Stimulated activated memory B cell treated with anti-CD40 and anti-IgM and Interleukin-4, amounts not matched to agents 10 μg/mL and 1 μg/mL and 100 μg/mL, for 72 hours (primary cell): ENCODE measurements around the gene CDH12.

Source experiments
- ATAC-seq: fragments of 150-1000 bp; cut with Tn5 transposase; 2 replicates; pipeline ENCODE4 v1.10.0; 2021
- H3K27ac Mint-ChIP-seq: one replicate; pipeline ENCODE4 v1.8.0; 2022; ENCODE audit warnings: mild to moderate bottlenecking, mixed read lengths
- H3K27me3 Mint-ChIP-seq: one replicate; pipeline ENCODE4 v1.8.0; 2022; ENCODE audit warnings: mixed read lengths
- H3K36me3 Mint-ChIP-seq: one replicate; pipeline ENCODE4 v1.8.0; 2022; ENCODE audit warnings: mixed read lengths
- H3K4me1 Mint-ChIP-seq: one replicate; pipeline ENCODE4 v1.8.0; 2022; ENCODE audit warnings: mixed read lengths
- H3K4me3 Mint-ChIP-seq: one replicate; pipeline ENCODE4 v1.8.0; 2022; ENCODE audit warnings: mild to moderate bottlenecking, moderate library complexity, mixed read lengths
- H3K9me3 Mint-ChIP-seq: one replicate; pipeline ENCODE4 v1.8.0; 2022; ENCODE audit warnings: mixed read lengths

CDH12 gene

DNA sequence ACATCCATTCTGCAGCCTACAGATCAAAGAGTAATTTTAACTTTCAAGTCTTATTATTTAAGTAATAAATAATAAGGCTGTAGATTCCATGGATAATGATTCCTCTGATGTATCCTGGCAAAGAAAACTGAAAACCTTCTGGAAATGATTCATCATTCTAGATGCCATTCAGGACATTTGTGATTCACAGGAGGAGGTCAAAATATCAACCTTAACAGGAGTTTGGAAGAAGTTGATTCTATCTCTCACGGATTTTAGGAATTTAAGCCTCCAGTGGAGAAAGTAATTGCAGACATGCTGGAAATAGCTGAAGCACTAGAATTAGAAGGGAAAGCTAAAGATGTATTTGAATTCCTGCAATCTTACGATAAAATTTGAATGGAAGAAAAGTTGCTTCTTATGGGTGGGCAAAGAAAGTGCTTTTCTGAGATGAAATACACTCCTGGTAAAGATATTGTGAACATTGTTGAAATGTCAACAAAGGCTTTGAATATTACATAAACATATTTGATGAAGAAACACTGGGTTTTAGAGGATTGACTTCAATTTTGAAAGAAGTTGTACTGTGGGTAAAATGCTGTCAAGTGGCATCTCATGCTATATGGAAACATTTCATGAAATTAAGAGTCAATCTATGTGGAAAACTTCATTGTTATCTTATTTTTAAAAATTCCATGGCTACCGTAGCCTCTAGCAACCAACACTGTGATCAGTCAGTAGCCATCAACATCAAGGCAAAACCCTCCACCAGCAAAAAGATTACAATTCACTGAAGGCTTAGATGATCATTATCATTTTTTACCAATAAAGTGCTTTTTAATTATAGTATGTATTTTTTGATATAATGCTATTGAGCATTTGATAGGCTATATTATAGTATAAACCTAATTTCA is 1141.0 kb downstream of the CDH12 start:
- no peak for ATAC-seq
- Mint-ChIP-seq H3K27me3 (no peaks in the 10 kb centered on the region), H3K27ac (no peak overlapping the region), H3K4me3 (no peak overlapping the region), H3K36me3 (no peaks in the 10 kb centered on the region), H3K9me3 (peaks cover 3% of the 10 kb centered on the region), H3K4me1 (no peaks in the 10 kb centered on the region)

- H3K27me3 Mint-ChIP-seq = no peaks in the 10 kb centered on the region
- ATAC-seq = no peak
- H3K27ac Mint-ChIP-seq = no peak overlapping the region
- no peaks in the 10 kb centered on the region for H3K9me3 Mint-ChIP-seq
- H3K36me3 Mint-ChIP-seq = no peaks in the 10 kb centered on the region
- H3K4me3 Mint-ChIP-seq = no peak overlapping the region
- H3K4me1 Mint-ChIP-seq = no peaks in the 10 kb centered on the region
Measured at GRCh38 chr5:21709770-21710169, 1143.4 kb downstream of the CDH12 start.

- H3K4me1 Mint-ChIP-seq = no peaks in the 10 kb centered on the region
- no peak for ATAC-seq
- no peaks in the 10 kb centered on the region for H3K9me3 Mint-ChIP-seq
Measured at GRCh38 chr5:21704974-21705668, 1148.0 kb downstream of the CDH12 start.

DNA sequence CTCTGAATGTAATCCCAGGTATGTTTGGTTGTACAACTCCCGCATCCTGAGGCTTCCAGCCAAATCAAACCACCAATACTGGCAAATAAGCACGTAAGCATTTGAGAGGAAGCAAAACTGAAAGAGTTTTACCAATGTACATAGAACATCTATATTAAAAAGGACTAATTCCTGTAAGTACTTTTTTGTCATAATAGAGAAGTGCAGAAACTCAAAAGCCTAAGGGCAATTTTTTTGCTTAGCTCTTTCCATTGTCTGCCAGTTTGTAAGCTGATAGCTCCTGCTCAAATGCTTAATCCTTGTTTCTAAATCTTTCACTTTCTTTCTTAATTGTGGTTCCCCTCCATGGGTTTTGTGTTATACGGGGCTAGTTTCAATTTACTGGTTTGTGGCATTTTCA is 1151.8 kb downstream of the CDH12 start:
- ATAC-seq = no peak
- Mint-ChIP-seq H3K27me3 (no peaks in the 10 kb centered on the region), H3K36me3 (no peaks in the 10 kb centered on the region), H3K9me3 (peaks cover 5% of the 10 kb centered on the region), H3K4me1 (no peaks in the 10 kb centered on the region), H3K27ac (no peak overlapping the region), H3K4me3 (no peak overlapping the region)

More at GRCh38 chr5:21704974-21705668, 1148.0 kb downstream of the CDH12 start:
- Mint-ChIP-seq H3K36me3 (no peaks in the 10 kb centered on the region), H3K27ac (no peak overlapping the region), H3K4me3 (no peak overlapping the region), H3K27me3 (no peaks in the 10 kb centered on the region)
